Stromal cell of bone marrow (primary cell): ENCODE data around the gene LOC128125822.
"Not testable (repeated sequence)": the region's sequence is repeated elsewhere in the genome, so short reads cannot be mapped to it uniquely, and the experiment has no call there.

Source experiments
- DNase-seq: peaks from one replicate; pipeline ENCODE4 v3.0.0-alpha.2; 2012; ENCODE audit warnings: low read depth

The LOC128125822 gene

DNA sequence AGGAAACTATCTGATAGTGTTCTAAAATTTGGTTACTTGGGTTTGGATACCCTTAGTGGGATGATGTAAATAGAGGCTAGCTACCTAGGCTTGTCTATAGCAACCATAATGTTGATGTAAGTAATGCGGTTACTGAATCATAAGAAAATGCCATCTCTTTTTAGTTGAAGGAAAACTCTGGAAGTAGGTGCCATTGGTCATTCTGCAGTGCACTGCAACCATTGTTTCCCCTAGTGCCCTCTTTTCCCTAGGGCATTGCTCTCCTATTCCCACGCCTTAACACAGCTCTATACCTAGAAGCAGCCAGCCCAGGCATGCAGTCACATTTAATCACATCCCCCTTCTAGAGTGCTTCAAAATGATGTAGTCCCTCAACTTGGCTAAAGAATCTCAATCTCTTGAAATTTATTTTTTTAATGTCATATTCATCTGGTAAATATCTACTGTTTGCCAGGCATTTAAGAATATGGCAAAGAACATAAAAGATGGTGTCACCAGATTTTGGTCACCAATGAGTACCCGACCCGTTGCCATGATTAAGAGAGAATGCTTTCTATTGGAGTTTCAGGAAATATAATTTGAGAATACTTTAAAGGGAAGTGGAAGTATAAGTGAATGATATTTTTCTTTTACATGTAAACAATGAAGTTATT lies 10.4 kb downstream of the LOC128125822 start:
- no peak for DNase-seq

- DNase-seq = no peak
Measured at GRCh38 chr6:63584125-63584514, 11.8 kb downstream of the LOC128125822 start.

DNA sequence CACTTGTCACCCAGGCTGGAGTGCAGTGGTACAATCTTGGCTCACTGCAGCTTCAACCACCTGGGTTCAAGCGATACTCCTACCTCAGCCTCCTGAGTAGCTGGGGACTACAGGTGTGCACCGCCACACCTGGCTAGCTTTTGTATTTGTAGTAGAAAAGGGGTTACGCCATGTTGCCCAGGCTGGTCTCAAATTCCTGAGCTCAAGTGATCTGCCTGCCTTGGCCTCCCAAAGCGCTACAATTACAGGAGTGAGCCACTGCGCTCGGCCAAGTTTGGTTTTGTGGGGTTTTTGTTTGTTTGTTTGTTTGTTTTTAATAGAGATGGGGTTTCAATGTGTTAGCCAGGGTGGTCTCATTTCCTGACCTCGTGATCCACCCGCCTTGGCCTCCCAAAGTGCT lies 12.3 kb downstream of the LOC128125822 start:
- DNase-seq = no peak

DNA sequence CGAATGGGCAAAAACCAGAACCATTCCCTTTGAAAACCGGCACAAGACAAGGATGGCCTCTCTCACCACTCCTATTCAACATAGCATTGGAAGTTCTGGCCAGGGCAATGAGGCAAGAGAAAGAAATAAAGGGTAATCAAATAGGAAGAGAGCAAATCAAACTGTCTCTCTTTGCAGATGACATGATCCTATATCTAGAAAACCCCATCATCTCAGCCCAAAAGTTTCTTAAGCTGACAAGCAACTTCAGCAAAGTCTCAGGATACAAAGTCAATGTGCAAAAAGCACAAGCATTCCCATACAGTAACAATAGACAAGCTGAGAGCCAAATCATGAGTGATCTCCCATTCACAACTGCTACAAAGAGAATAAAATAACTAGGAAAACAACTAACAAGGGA lies 13.4 kb downstream of the LOC128125822 start:
- not testable (repeated sequence) for DNase-seq

DNA sequence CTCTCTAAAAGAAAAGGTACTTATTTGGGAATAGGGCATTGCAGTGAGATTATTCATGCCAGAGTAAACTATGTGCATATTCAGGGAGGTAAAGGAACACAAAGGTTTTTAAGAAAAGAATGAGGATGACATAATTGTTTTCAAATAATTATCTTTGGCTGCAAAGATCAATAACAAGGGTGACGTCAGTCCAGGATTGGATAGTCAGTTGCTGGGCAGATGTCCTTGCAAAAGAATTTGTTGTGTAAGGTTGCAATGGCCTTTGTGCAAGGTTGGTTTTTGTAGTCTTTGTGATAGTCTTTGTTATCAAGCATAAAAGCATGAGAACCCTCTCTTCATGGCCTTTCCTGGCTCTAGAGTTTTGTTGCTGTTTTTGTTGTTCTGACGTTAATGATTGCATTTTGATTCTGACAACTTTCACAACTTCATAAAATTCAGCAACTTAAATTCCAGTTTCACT lies 17.7 kb downstream of the LOC128125822 start:
- no peak for DNase-seq

DNA sequence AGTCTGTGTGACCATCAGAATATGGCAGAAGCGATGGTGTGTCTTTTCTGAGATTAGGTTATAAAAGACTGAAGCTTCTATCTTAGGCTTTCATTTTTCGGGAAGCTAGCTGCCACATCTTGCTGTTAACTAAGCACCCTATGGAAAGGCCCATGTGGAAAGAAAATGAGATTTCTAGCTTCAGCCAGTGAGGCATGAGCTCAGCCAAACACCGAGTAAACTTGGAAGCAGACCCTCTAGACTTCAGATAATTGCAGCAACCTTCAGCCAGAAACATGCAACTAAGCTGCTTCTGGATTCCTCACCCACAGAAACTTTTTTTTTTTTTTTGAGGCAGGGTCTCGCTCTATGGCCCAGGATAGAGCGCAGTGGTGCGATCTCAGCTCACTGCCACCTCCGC lies 20.6 kb downstream of the LOC128125822 start:
- DNase-seq = no peak

- DNase-seq = no peak
Measured at GRCh38 chr6:63597141-63598048, 25.1 kb downstream of the LOC128125822 start.

DNA sequence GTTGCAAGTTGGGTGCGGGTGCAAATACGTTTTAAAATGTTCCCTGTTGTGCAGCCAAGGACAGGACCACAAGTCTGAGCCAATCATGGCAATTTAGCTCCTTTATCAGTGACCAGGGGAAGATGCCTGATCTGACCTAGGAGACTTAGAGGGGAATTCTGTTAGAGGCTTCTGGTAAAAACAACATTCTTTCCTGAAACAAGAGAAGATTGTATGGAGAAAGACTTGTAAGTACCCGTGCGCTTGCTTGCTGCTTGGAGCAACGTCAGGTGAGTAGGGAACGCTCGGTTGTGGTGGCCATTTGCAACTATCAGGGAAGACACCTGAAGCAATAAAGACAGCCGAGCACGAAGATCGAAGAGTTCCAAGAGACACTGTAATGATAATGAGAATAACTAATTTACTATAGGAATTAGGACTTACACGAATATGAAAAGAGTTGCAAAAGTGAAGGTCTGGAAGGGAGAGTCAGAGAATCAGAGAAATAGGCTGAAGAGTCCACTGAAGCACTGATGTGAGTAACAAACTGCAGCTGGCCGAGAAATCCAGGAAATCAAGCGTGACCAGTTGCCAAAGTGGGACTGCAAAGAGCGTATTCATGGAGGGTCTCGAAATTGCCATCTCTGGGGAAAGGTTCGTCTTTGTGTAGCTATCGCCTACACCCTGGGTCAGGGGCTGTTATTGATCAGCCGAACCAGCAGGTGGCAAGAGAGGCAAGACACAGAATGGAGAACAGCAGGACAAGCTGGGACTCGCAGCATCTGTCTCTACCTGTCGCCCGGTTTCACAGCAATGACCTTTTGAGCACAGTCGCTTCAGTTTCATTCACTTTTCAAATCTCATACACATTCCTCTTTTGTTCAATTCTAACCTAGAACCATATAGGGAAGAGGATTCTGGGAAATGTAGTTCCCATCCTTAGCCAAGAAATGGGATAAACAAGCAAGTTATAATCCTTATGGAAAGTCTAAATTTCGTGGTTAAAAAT lies 26.1 kb downstream of the LOC128125822 start:
- DNase-seq = peak; percentile 31

- no peak for DNase-seq
Measured at GRCh38 chr6:63599243-63599642, 27.0 kb downstream of the LOC128125822 start.

DNA sequence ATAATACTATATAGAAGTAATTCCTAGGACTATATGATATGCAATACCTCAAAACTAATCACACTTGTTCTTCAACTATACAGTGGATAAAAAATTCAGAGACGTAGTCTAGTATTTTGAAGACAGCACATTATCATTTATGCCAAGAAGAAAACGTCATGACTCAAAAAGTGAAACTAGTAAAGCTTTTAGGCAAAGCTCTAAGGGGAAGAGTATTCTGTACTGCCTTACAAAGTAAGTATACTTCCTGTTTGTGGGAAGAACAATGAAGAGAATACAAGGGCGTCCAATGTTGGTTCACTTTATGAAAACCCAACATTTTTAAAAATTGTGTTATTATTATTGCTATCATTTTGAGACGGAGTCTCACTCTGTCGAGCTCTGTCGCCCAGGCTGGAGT lies 27.9 kb downstream of the LOC128125822 start:
- DNase-seq = no peak

DNA sequence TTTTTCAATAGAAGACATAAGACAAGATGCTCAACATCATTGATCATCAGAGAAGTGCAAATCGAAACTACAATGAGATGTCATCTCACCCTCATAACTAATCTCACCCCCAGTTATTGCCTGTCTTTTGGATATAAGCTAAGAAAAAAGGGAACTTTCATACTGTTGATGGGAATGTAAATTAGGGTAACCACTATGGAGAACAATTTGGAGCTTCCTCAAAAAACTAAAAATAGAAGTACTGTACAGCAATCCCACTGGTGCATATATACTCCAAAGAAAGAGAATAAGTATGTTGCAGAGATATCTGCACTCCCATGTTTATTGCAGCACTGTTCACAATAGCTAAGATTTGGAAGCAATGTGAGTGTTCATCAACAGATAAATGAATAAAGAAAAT lies 37.0 kb downstream of the LOC128125822 start:
- no peak for DNase-seq

GRCh38 chr6:63610944-63611343 lies 38.7 kb downstream of the LOC128125822 start:
- DNase-seq = no peak

GRCh38 chr6:63611560-63611959 lies 39.3 kb downstream of the LOC128125822 start:
- no peak for DNase-seq

- DNase-seq = no peak
Measured at GRCh38 chr6:63615590-63615989, 43.3 kb downstream of the LOC128125822 start.
